Activated T-cell treated with anti-CD3 and anti-CD28 coated beads for 24 hours (primary cell): ENCODE results near the gene NKAIN4.

Experiments used
- DNase-seq: peaks from one replicate; pipeline ENCODE4 v3.0.0-alpha.2; 2020; ENCODE audit warnings: low read depth

NKAIN4 gene

DNA sequence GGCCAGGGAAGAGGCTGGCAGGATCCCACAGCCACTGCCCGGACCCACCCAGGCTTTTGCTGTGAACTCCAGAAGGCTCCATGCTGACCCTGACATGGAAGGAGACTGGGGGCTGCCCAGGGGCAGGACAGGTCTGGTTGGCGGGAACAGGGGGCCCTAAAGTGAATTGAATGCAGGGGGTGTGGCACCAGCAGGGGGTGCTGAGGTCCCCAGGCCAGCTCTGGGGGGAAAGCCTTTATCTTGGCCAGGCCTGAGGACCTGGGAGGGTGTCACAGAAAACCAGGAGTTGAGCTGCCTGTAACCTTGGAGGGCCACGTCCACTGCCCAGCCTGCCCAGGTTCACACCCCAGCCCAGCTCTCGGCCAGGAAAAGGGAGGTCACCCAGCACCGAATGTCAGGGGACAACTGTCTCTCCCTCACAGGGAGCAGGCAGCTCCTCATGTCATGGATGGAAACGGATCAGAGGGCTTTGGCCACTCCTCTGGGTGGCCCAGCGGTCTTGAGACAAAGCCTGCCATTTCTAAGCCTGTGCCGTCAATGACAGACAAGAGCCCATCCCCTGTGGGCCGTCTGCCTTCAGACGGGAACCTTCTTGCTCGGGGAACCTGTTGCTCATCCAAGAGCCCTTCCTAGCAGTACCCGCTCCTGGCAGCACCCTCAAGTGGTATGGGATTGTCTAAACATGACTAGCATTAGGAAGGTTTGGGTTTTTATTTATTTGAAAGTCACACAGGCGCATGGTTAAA is 35.4 kb downstream of the NKAIN4 start:
- DNase-seq = no peak

DNA sequence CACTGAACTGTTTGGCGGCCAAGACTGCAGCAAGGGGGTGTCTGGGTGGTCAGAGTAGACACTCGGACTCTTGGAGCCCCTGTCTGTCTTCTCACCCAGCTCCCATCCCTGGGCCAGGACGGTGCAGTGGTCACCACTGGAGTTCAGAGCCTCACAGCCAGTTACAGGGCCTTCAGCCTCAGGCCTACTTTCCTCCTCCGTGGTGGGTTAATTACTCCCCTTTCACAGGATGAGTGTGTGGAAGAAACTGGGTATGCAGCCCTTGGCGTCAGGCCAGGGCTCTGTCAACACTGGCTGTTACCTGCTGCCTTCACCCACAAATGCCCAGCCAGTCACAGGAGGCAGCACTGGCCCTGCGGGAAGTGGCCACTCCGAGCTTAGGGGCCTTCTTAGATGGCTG is 36.6 kb downstream of the NKAIN4 start:
- no peak for DNase-seq

DNA sequence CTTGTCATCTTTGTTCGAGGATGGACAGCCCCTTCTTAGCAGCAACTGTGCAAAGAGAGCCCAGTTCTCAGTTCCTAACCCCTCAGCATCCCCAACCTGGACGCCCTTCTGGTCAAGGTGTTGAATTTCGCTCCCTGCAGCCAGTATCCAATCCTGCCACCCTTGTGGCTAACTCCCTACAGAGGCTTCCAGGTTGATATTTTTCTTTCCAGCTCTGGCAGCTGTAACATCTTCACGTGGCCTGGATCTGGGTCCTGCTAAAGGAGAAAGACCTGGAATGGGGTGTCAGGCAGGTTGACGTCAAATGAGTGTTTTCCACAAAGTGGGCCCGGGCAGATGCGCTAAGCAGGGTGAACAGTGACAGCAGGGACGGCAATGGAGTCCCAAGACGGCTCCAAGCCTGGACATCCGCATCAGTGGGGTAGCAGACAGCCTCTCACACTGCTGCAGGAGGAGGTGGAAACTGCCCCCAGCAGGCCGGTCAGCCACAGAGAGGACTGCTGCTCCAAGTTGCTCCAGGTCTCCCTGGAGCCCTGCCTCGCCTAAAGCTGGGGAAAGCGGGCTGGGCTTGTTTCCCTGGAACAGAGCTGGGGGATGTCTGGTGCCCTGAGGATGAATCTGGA is 37.3 kb downstream of the NKAIN4 start:
- no peak for DNase-seq

- DNase-seq = peak; percentile 95
Measured at GRCh38 chr20:63216041-63216848, 38.0 kb downstream of the NKAIN4 start, which contains the start of gene YTHDF1. YTHDF1 (minus strand) TSS chr20:63216131; CDS start chr20:63215892, 239 bp downstream.

DNA sequence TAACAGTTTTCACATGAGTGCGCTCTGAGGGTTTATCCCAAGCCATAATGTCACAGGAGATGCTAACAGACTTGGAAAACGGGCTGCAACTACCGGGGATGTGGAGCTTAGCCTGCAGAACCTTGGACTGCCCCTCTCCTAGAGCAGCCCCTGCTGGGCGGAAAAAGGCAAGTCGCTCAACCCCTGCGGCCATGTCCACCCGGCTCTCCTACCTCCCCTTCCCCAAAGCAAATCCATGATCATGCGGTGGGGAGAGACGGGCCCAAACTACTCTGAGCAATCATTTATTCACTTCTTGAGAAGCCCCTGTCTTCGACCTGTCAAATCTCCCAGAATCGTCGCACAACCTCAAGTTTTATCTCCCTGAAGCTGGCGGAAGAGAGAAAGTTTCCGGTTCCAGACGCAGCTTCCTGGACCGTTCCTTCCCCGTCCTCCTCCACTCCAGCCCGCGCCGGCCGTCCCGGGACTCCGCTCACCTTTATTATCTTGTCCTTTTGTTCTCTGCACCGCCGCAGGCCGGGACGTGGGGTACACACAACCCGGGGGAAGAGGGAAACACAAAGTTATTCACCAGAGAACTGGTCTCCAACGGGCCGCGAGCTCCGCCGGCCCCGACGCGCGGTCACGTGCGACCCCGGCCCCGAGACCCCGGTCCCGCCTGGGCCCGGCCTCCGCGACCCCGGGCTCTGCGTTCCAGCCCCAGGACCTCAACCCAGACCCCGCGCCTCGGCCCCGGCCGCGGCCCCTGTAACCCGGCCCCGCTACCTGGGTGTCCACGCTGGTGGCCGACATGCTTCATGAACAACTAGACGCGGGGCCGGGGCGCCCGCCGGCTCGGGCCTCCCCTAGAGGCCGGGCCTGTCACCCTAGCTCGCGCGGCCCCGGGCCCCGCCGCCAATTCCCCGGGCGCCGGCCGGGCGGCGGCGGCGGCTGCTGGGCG is 38.9 kb downstream of the NKAIN4 start:
- DNase-seq = no peak

GRCh38 chr20:63214514-63214913 is 39.7 kb downstream of the NKAIN4 start:
- no peak for DNase-seq

GRCh38 chr20:63212792-63213191 is 41.5 kb downstream of the NKAIN4 start:
- no peak for DNase-seq

- DNase-seq = no peak
Measured at GRCh38 chr20:63212393-63212730, 41.9 kb downstream of the NKAIN4 start.

GRCh38 chr20:63210011-63210605 is 44.2 kb downstream of the NKAIN4 start:
- DNase-seq = no peak

- DNase-seq = no peak
Measured at GRCh38 chr20:63208346-63208909, 45.8 kb downstream of the NKAIN4 start.

DNA sequence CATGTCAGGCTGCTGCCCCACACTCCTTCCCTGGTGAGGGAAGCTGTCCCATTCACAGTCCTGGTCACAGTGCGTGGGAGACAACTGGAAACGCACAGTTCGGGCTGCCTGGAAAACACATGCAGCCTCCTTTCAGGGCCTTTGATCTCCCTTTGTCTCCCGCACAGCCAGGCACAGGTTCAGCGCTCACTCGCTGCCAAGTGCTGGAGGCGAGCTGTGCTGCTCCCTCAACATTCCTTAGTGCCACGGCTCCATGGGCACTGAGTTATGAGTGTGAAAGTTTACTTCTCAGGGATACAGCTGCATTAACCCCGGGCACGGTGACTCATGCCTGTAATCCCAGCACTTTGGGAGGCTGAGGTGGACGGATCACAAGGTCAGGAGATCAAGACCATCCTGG is 47.4 kb downstream of the NKAIN4 start:
- no peak for DNase-seq

DNA sequence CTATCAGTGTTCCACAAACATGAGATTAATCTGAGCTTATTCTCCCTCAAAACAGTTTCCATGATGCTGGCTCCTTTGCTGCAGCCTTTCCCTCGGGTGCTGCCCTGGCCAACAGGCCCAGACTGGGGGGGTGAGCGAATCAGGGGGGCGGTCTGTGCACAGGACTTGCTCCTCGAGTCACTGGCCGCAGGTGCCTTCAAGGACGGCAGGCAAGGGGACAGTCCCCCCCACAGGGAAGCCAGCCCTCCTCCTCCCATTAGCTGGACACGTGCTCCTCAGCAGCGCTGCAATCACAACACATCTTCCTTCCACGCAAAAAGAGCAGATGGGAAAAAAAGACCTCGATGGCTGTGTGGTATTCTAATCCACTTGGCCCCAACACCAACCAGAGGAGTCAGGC is 48.4 kb downstream of the NKAIN4 start:
- DNase-seq = no peak

DNA sequence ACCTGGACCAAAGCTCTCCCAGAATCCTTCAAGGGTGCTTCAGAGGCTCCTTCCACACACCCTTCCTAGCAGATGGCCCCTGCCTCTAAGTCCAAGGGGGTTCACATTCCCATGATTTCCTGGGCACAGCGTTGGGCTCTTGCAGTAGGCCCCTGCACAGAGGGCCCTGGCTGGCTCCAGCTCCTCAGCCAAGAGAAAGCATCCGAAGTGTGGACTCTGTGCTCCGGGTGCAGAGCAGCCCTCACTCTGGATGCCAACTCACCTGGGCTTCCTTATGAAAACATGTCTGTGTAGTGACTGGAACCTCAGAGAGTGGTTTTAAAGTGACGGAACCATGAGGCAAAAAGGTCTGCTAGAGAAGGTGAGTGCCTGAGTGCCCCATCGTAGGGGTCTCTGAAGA is 49.9 kb downstream of the NKAIN4 start:
- DNase-seq = no peak

DNA sequence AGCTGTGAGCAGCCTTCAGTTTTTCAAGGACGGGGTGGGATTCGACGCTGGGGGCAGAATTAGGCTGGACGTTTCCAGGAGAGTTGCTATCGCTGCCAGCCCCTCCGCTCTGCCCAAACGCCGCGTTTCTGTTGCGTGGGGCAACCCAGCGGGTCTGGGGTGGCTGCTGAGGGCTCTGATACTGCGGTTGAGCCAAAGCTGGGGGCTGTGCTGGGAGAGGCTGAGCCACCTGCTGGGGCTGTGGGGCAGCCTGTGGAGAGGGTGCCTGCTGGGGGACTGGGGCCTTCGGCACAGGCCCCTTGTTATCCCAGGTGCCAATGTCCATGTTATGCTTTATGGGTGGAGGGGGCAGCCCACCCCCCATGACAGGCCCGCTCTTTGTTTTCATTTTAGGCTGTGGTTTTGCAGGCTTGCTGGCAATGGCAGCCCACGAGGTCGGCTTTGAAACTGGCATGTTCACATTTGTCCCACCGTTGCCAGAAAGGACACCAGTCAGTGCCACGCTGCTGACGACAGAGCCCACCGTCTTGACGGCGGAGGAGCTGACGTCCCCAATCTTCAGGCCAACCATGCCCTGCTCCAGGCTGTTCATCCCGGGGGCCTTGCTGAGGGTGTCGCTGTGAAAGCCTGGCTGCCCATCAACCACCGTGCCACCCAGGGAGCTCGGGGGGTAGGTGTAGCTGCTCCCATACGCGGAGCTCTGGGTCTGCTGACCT is 51.3 kb downstream of the NKAIN4 start:
- DNase-seq = no peak

GRCh38 chr20:63202021-63202420 is 52.2 kb downstream of the NKAIN4 start:
- no peak for DNase-seq

DNA sequence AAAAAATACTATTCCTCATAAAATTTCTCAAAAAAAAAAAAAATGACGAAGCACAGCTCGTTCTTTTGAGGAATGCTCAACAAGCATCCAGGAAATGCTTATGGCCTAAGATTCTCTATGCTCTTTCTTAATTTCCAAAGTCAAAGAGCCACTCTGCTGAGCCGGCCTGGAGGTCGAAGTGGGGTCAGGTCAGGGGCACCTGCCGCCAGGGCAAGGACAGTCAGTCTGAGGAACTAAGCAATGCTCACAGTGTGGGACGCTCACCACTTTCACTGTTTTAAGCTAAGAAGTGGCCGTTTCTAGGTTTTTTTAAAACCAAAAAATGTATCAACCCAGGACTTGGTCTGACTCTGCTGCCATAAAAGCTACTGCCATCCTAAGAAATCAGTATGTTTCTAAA is 55.7 kb downstream of the NKAIN4 start:
- no peak for DNase-seq

- no peak for DNase-seq
Measured at GRCh38 chr20:63196768-63197470, 57.3 kb downstream of the NKAIN4 start.

DNA sequence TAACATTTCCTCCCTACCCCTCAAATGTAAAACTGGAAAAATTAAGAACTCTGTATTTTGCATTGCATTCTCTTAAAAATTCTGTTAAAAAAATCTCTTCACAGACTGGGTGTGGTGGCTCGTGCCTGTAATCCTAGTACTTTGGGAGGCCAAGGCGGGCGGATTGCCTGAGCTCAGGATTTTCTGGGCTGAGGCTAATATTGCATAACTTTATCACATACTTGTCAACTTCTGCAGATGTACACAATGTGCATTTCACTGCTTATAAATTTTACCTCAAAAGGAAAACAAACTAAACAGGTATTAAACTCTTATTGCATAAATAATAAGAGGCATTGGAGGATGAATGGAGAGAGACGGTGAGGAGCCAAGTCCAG is 59.5 kb downstream of the NKAIN4 start:
- no peak for DNase-seq

DNA sequence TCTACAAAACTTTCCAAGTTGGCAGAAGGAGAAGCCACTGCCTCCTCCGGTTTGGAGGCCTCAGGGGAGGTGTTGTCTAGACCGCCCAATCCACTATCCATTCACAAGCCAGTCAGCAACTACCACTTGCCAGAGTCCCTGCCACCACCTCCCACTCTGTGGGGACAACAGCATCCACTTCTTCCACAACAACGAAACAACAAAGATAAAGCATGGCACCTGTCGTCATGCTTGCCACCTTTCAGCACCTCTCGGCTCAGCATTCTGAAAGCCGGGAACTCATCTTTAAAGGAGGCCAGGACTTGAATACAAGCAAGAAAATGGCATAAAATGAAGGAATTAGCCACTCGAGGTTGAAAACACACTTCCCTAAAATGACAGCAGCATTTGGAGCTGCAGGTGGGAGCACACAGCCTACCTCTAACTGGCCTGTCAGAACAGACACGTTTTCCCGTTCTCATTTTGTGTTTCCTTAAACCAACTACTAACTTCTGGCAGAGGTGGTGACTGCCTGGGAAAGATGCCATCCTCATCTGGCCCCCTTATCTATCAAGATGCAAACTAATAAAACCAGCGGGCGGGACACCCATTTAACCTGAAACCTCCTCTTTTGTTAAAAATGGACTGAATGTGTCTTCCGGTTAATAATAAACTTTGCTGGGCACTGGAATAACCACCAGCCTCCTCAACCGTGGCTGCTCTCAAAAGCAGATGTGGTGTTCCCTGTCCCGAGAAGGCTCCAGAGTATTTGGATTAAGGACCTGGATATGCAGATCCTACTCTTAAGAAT is 60.1 kb downstream of the NKAIN4 start:
- no peak for DNase-seq
